DND-41 (cell line): ENCODE measurements around the gene OGFR.

Experiments
- EZH2 ChIP-seq: IDR thresholded peaks from 3 replicates; pipeline ENCODE4 v1.6.1; 2012; ENCODE audit warnings: borderline replicate concordance, low read depth, mild to moderate bottlenecking, moderate library complexity, low read length, inconsistent platforms; ENCODE audit not compliant: severe bottlenecking
- TF ChIP-seq, protein P1 (sequence below): IDR thresholded peaks from 2 replicates; pipeline ENCODE4 v1.5.1; 2012; ENCODE audit warnings: borderline replicate concordance, low read length, moderate library complexity, mild to moderate bottlenecking; ENCODE audit not compliant: poor library complexity, severe bottlenecking; ENCODE audit errors: extremely low read depth

DNA sequence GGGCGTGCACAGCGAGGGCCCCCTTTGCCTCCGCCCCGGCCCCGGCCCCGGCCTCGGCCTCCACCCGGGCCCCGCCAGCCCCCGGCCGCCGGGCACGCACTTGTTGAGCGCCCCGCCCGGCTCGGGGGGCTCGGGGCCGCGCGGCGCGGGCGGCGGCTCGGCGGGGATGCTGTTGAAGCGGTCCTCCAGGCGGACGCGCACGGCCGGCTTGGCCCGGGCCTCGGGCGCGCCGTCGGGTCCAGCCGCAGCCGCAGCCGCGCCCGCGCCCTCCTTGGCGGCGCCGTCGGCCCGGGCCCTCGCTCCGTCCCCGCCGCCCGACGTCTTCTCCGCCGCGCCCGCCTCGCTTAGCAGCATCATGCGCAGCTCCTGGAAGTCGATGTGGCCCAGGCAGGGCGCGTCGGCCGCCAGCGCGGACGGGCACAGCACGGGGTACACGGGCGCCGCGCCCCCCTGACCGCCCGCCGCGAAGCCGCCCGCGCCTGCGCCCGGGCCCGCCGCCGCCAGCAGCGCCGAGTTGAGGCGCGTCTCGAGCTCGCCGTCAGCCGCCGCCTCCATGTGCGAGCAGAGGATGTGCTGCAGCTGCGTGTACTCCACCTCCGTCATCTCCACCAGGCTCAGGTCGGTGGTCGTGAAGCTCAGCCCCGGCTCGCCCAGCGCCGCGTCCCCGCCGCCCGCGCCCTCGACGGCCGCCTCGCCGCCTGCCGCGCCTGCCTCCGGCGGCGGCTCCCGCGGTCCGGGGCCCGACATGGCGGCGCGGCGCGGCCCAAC lies 56.5 kb downstream of the OGFR start:
- TF ChIP-seq, protein P1, sequence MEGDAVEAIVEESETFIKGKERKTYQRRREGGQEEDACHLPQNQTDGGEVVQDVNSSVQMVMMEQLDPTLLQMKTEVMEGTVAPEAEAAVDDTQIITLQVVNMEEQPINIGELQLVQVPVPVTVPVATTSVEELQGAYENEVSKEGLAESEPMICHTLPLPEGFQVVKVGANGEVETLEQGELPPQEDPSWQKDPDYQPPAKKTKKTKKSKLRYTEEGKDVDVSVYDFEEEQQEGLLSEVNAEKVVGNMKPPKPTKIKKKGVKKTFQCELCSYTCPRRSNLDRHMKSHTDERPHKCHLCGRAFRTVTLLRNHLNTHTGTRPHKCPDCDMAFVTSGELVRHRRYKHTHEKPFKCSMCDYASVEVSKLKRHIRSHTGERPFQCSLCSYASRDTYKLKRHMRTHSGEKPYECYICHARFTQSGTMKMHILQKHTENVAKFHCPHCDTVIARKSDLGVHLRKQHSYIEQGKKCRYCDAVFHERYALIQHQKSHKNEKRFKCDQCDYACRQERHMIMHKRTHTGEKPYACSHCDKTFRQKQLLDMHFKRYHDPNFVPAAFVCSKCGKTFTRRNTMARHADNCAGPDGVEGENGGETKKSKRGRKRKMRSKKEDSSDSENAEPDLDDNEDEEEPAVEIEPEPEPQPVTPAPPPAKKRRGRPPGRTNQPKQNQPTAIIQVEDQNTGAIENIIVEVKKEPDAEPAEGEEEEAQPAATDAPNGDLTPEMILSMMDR, result no peak
- TF ChIP-seq EZH2, result no peak
